ENCODE measurements around the gene CYB561D2. TPM values are rescaled to one million over a fixed set of nuclear protein-coding genes. Genes with fewer than 3 reads are reported as not detected.
"Not testable (repeated sequence)": the region's sequence is repeated elsewhere in the genome, so short reads cannot be mapped to it uniquely, and the experiment has no call there.

CYB561D2 gene
- 10 to 100 TPM; 18.9 to 21.1 TPM for total RNA-seq
- 16.0 TPM for polyA plus RNA-seq (ENCODE audit: insufficient read depth, low read depth, low replicate concordance)
- long read RNA-seq, donor 1, transcript CYB561D2-205 (4 exons, 1,319 nt) = major isoform, 5 of 9 reads
- long read RNA-seq, donor 1, partial matches to known transcripts = 0 of 9 reads
- long read RNA-seq, donor 1, other reads (novel, unspliced or antisense) = 0 of 9 reads
- long read RNA-seq, donor 2, partial matches to known transcripts = 0 of 6 reads
- long read RNA-seq, donor 2, other reads (novel, unspliced or antisense) = 0 of 6 reads

- Histone ChIP-seq H3K27me3 (no peaks in the 10 kb centered on the region), H3K4me3 (peak within 1 kb of the TSS; percentile 70 to 71), H3K9me3 (no peaks in the 10 kb centered on the region), H3K27ac (peak within 1 kb of the TSS; percentile 40 to 88), H3K36me3 (ENCODE audit: low read depth, missing control alignments) (no peaks in the 10 kb centered on the region), H3K4me1 (peaks cover 20% of the 10 kb centered on the region)
- WGBS, 2 donors = 0 to 1% methylated on average over 15 to 41 of the region's 64 CpGs
- TF ChIP-seq POLR2A (IDR thresholded peaks at IDR 0.05) = peak; percentile 43
- no peak for TF ChIP-seq CTCF (IDR thresholded peaks at IDR 0.05)
- intact Hi-C loops (cut with DNase I; ENCODE audit: low total_unique reads) = no loop called here
- peak; percentile 97 for DNase-seq
These were observed at the start of gene CYB561D2, which contains the start of gene NPRL2 for GRCh38 chr3:50350527-50351322. Gene CYB561D2, plus strand, starts transcription at chr3:50350862. Its CDS starts 572 bp downstream, at chr3:50351434. Gene NPRL2, minus strand, starts transcription at chr3:50350775. Its CDS starts 123 bp downstream, at chr3:50350652.

GRCh38 chr3:50302095-50303012 is 48.3 kb upstream of the CYB561D2 start:
- TF ChIP-seq POLR2A (IDR thresholded peaks at IDR 0.05) (no peak), CTCF (IDR thresholded peaks at IDR 0.05) (no peak)
- WGBS, 2 donors = 88% methylated on average over 20 to 32 of the region's 32 CpGs

GRCh38 chr3:50303013-50303815 is 47.4 kb upstream of the CYB561D2 start, which contains the start of gene HYAL1:
Gene HYAL1, minus strand, starts transcription at chr3:50303574. Its CDS starts 618 bp downstream, at chr3:50302956.
- Histone ChIP-seq H3K27me3 (no peaks in the 10 kb centered on the region), H3K36me3 (ENCODE audit: low read depth, missing control alignments) (no peaks in the 10 kb centered on the region), H3K9me3 (no peaks in the 10 kb centered on the region), H3K27ac (peak within 1 kb of the TSS; percentile 55 to 62), H3K4me1 (peaks cover 24% of the 10 kb centered on the region), H3K4me3 (no peak within 1 kb of the TSS)
- no peak for DNase-seq
- TF ChIP-seq CTCF (IDR thresholded peaks at IDR 0.05) (no peak), POLR2A (IDR thresholded peaks at IDR 0.05) (no peak)
- intact Hi-C loops (cut with DNase I; ENCODE audit: low total_unique reads) = no loop called here
- 52 to 69% methylated on average over 3 to 14 of the region's 14 CpGs for WGBS, 2 donors

More at GRCh38 chr3:50302095-50303012, 48.3 kb upstream of the CYB561D2 start:
- no peak overlapping the region for H3K4me3 ChIP-seq
- H3K9me3 ChIP-seq = no peaks in the 10 kb centered on the region
- H3K27ac ChIP-seq = peak overlapping the region; percentile 55 to 62
- DNase-seq = no peak
- intact Hi-C loops (cut with DNase I; ENCODE audit: low total_unique reads) = no loop called here
- H3K27me3 ChIP-seq = no peaks in the 10 kb centered on the region
- H3K4me1 ChIP-seq = peaks cover 25% of the 10 kb centered on the region
- H3K36me3 ChIP-seq (ENCODE audit: low read depth, missing control alignments) = no peaks in the 10 kb centered on the region

- Histone ChIP-seq H3K27me3 (no peaks in the 10 kb centered on the region), H3K4me3 (no peak overlapping the region), H3K4me1 (peaks cover 17% of the 10 kb centered on the region), H3K27ac (no peak overlapping the region), H3K36me3 (ENCODE audit: low read depth, missing control alignments) (no peaks in the 10 kb centered on the region), H3K9me3 (no peaks in the 10 kb centered on the region)
- no peak for TF ChIP-seq CTCF (IDR thresholded peaks at IDR 0.05)
- no peak for TF ChIP-seq POLR2A (IDR thresholded peaks at IDR 0.05)
- DNase-seq = no peak
- intact Hi-C loops (cut with DNase I; ENCODE audit: low total_unique reads) = no loop called here
These were observed 46.1 kb upstream of the CYB561D2 start for GRCh38 chr3:50304601-50305000.

- intact Hi-C loops (cut with DNase I; ENCODE audit: low total_unique reads); H3K27me3 ChIP-seq; H3K36me3 ChIP-seq (ENCODE audit: low read depth, missing control alignments); H3K9me3 ChIP-seq; H3K4me1 ChIP-seq; H3K27ac ChIP-seq; DNase-seq: not testable (repeated sequence)
- H3K4me3 ChIP-seq = peak overlapping the region in 1 of 2 donors; percentile 10
- 53 to 87% methylated on average over 4 to 20 of the region's 32 CpGs for WGBS, 2 donors
These were observed 38.6 kb upstream of the CYB561D2 start for GRCh38 chr3:50312041-50312440.

Measured in testis (tissue), 5 donors.